GM21619 (cell line): ENCODE results near the gene ASB18.

Experiments used
- ATAC-seq: cut with Tn5 transposase; IDR thresholded peaks from one replicate; pipeline ENCODE4 v1.9.1; 2021; ENCODE audit not compliant: unreplicated experiment

ASB18 gene

GRCh38 chr2:236209996-236210395 is 54.2 kb downstream of the ASB18 start:
- no peak for ATAC-seq

GRCh38 chr2:236209535-236209934 is 54.7 kb downstream of the ASB18 start:
- no peak for ATAC-seq

GRCh38 chr2:236208019-236208926 is 55.9 kb downstream of the ASB18 start:
- no peak for ATAC-seq

GRCh38 chr2:236207472-236207871 is 56.7 kb downstream of the ASB18 start:
- no peak for ATAC-seq

GRCh38 chr2:236205867-236206645 is 58.1 kb downstream of the ASB18 start:
- no peak for ATAC-seq

GRCh38 chr2:236204953-236205352 is 59.3 kb downstream of the ASB18 start:
- ATAC-seq, result no peak

- ATAC-seq, result no peak
Observed at GRCh38 chr2:236200378-236200777, 63.8 kb downstream of the ASB18 start.

- no peak for ATAC-seq
Observed at GRCh38 chr2:236196366-236196765, 67.8 kb downstream of the ASB18 start.

- no peak for ATAC-seq
Observed at GRCh38 chr2:236195726-236196125, 68.5 kb downstream of the ASB18 start.

GRCh38 chr2:236194786-236195185 is 69.4 kb downstream of the ASB18 start:
- ATAC-seq, result no peak

GRCh38 chr2:236193026-236193425 is 71.2 kb downstream of the ASB18 start:
- ATAC-seq, result no peak

- ATAC-seq, result no peak
Observed at GRCh38 chr2:236190674-236191073, 73.5 kb downstream of the ASB18 start.

- no peak for ATAC-seq
Observed at GRCh38 chr2:236184701-236185100, 79.5 kb downstream of the ASB18 start.

- ATAC-seq, result no peak
Observed at GRCh38 chr2:236180831-236181453, 83.3 kb downstream of the ASB18 start.

GRCh38 chr2:236180076-236180816 is 84.0 kb downstream of the ASB18 start:
- no peak for ATAC-seq

GRCh38 chr2:236179236-236180075 is 84.8 kb downstream of the ASB18 start:
- no peak for ATAC-seq

GRCh38 chr2:236178890-236179235 is 85.3 kb downstream of the ASB18 start:
- ATAC-seq, result no peak

GRCh38 chr2:236177967-236178889 is 86.0 kb downstream of the ASB18 start:
- ATAC-seq, result no peak

- ATAC-seq, result no peak
Observed at GRCh38 chr2:236177604-236177966, 86.6 kb downstream of the ASB18 start.
